Measurements from ENCODE around the gene GTF2A1L. TPM values are rescaled to one million over a fixed set of nuclear protein-coding genes. Genes with fewer than 3 reads are reported as not detected.
A peak's percentile ranks its signal among the peaks of the same experiment; 100 is the strongest.
"Not testable (repeated sequence)": the region's sequence is repeated elsewhere in the genome, so short reads cannot be mapped to it uniquely, and the experiment has no call there.

Gene GTF2A1L
- total RNA-seq, 2 experiments from 2014 or later = not detected

DNA sequence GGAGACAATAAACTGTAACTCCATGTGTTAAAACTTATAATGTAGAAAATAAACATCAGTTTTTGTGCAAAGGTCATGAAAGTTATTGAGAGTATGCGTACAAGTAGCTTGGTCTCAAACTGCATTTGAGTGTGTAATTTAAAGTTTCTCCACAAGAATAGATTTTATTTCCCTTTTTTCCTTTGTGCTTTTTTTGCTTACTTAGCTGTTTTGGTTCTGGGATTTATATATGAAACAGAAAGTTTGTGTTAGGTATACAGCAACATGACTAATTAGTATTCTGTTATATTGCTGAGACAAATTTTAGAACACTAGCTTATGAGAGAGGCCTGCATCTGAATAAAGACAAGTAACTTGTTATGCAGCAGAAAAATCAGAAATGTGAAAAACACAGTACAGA, 67.5 kb downstream of the GTF2A1L start:
- ChIA-PET CTCF (no interaction called here), POLR2A (no interaction called here)
- no peaks in the 10 kb centered on the region for H3K9me3 Mint-ChIP-seq
- H3K36me3 Mint-ChIP-seq = no peaks in the 10 kb centered on the region
- H3K4me3 Mint-ChIP-seq = no peak overlapping the region
- H3K4me1 Mint-ChIP-seq (ENCODE audit: low read depth) = no peaks in the 10 kb centered on the region
- no peak overlapping the region for H3K27ac Mint-ChIP-seq
- no peak for DNase-seq
- intact Hi-C loops (cut with micrococcal nuclease) = no loop called here
- peaks cover 2% of the 10 kb centered on the region for H3K27me3 Mint-ChIP-seq

DNA sequence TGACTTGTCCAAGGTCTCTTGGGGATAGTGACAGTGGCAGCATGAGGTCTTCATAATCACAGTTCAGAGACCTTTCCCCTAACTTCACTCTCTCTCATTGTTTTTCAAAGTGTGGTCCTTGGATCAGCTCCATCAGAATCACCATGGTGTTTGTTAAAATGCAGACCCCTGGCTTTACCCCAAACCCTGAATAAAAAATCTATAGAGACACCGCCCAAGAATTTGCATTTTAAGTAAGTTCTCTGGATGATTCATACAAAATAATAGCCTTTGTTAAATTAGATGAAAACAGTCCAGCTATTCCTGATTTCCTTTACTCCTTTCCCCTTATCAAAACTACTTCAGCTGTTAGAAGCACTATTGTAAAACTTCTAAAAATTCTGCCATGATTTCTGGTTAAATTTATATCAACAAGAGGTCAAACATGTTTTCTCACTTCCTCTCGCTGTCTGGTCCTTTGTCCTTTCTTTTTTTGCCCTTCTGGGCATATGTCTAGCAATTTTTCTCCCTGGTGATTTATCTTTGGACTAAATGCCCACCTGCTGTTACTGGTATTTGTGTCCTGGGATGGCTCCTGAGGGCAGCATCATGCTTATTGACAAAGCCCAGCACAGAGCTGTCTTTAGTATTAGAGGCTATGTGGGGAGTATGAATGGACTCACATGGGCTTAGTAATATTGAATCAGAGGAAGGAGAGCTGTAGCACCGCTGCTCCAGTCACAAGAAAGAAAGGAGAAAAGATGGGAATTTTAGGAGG, 74.5 kb downstream of the GTF2A1L start:
- ChIA-PET POLR2A (no interaction called here), CTCF (no interaction called here)
- no peak overlapping the region for H3K4me3 Mint-ChIP-seq
- no peaks in the 10 kb centered on the region for H3K36me3 Mint-ChIP-seq
- intact Hi-C loops (cut with micrococcal nuclease) = no loop called here
- H3K4me1 Mint-ChIP-seq (ENCODE audit: low read depth) = no peaks in the 10 kb centered on the region
- H3K27ac Mint-ChIP-seq = no peak overlapping the region
- no peaks in the 10 kb centered on the region for H3K9me3 Mint-ChIP-seq
- no peak for DNase-seq
- no peaks in the 10 kb centered on the region for H3K27me3 Mint-ChIP-seq

DNA sequence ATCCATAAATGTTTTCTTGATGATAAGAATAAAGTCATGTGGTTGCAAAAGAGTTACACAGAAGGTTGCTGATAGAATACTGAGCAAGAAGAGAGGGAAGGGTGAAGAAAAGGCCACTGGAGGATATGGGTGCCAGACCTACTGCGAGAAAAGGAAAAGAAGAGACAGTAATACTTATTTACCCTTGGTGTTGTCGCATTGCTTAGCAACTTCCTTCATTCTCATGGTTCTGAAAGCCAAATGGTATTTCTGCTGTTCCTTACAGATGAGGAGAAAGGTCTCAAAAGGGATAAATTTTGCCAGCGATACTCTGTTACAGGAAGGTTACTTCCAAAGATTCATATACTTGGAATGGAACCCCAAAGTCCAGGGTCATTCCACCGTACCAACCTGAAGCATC, 75.4 kb downstream of the GTF2A1L start:
- Mint-ChIP-seq H3K27me3 (no peaks in the 10 kb centered on the region), H3K36me3 (no peaks in the 10 kb centered on the region), H3K27ac (no peak overlapping the region), H3K4me3 (no peak overlapping the region), H3K4me1 (ENCODE audit: low read depth) (no peaks in the 10 kb centered on the region), H3K9me3 (no peaks in the 10 kb centered on the region)
- ChIA-PET CTCF (no interaction called here), POLR2A (no interaction called here)
- intact Hi-C loops (cut with micrococcal nuclease) = no loop called here
- DNase-seq = no peak

GRCh38 chr2:48693645-48694044, 76.0 kb downstream of the GTF2A1L start:
- Mint-ChIP-seq H3K36me3 (no peaks in the 10 kb centered on the region), H3K9me3 (no peaks in the 10 kb centered on the region), H3K27ac (no peak overlapping the region), H3K27me3 (no peaks in the 10 kb centered on the region), H3K4me3 (no peak overlapping the region), H3K4me1 (ENCODE audit: low read depth) (no peaks in the 10 kb centered on the region)
- no peak for DNase-seq
- CTCF ChIA-PET = no interaction called here
- POLR2A ChIA-PET = no interaction called here
- intact Hi-C loops (cut with micrococcal nuclease) = no loop called here

- ChIA-PET POLR2A (no interaction called here), CTCF (no interaction called here)
- H3K27me3 Mint-ChIP-seq = no peaks in the 10 kb centered on the region
- H3K4me3 Mint-ChIP-seq = no peak overlapping the region
- H3K9me3 Mint-ChIP-seq = no peaks in the 10 kb centered on the region
- DNase-seq = no peak
- H3K36me3 Mint-ChIP-seq = no peaks in the 10 kb centered on the region
- intact Hi-C loops (cut with micrococcal nuclease) = no loop called here
- no peak overlapping the region for H3K27ac Mint-ChIP-seq
- H3K4me1 Mint-ChIP-seq (ENCODE audit: low read depth) = no peaks in the 10 kb centered on the region
These were observed 76.5 kb downstream of the GTF2A1L start for GRCh38 chr2:48694149-48694548.

GRCh38 chr2:48695991-48696390, 78.3 kb downstream of the GTF2A1L start:
- intact Hi-C loops (cut with micrococcal nuclease) = no loop called here
- H3K4me1 Mint-ChIP-seq (ENCODE audit: low read depth) = no peaks in the 10 kb centered on the region
- no peaks in the 10 kb centered on the region for H3K36me3 Mint-ChIP-seq
- H3K9me3 Mint-ChIP-seq = no peaks in the 10 kb centered on the region
- no peak for DNase-seq
- CTCF ChIA-PET = no interaction called here
- H3K27me3 Mint-ChIP-seq = no peaks in the 10 kb centered on the region
- POLR2A ChIA-PET = no interaction called here
- H3K4me3 Mint-ChIP-seq = no peak overlapping the region
- no peak overlapping the region for H3K27ac Mint-ChIP-seq

DNA sequence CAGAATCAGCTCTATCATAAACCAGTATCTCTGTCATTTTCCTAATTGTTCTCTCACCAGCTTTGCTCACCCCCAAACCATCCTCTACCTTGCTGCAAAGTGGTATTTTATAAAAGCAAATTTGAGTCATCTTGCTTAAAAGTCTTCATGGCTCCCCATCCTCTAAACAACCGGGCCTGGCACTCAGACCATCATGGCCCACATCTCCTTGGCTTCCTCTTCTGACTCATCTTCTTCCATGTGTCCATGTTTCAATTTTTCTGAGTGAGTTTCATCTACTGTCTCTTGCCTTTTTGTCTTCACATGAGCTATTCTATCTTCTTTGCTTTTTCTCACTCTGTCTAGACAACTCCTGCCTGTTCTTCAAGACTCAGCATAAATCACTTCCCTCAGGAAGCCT, 79.2 kb downstream of the GTF2A1L start:
- CTCF ChIA-PET = no interaction called here
- POLR2A ChIA-PET = no interaction called here
- Mint-ChIP-seq H3K9me3 (no peaks in the 10 kb centered on the region), H3K36me3 (no peaks in the 10 kb centered on the region), H3K27ac (no peak overlapping the region), H3K4me1 (ENCODE audit: low read depth) (no peaks in the 10 kb centered on the region), H3K27me3 (no peaks in the 10 kb centered on the region), H3K4me3 (no peak overlapping the region)
- intact Hi-C loops (cut with micrococcal nuclease) = no loop called here
- no peak for DNase-seq

- Mint-ChIP-seq H3K27ac (no peak overlapping the region), H3K9me3 (peaks cover 2% of the 10 kb centered on the region), H3K4me3 (no peak overlapping the region), H3K36me3 (no peaks in the 10 kb centered on the region), H3K27me3 (no peaks in the 10 kb centered on the region), H3K4me1 (ENCODE audit: low read depth) (no peaks in the 10 kb centered on the region)
- POLR2A ChIA-PET = no interaction called here
- CTCF ChIA-PET = no interaction called here
- no peak for DNase-seq
- intact Hi-C loops (cut with micrococcal nuclease) = no loop called here
These were observed 81.8 kb downstream of the GTF2A1L start for GRCh38 chr2:48699348-48699930.

GRCh38 chr2:48703621-48704020, 86.0 kb downstream of the GTF2A1L start:
- CTCF ChIA-PET; DNase-seq; H3K36me3 Mint-ChIP-seq; H3K4me3 Mint-ChIP-seq; H3K4me1 Mint-ChIP-seq (ENCODE audit: low read depth); H3K27ac Mint-ChIP-seq; POLR2A ChIA-PET; H3K9me3 Mint-ChIP-seq; H3K27me3 Mint-ChIP-seq; intact Hi-C loops (cut with micrococcal nuclease): not testable (repeated sequence)

GRCh38 chr2:48707466-48707865, 89.8 kb downstream of the GTF2A1L start:
- peak; percentile 12 for DNase-seq
- Mint-ChIP-seq H3K27me3 (peaks cover 7% of the 10 kb centered on the region), H3K9me3 (peaks cover 2% of the 10 kb centered on the region), H3K4me3 (no peak overlapping the region), H3K36me3 (no peaks in the 10 kb centered on the region), H3K4me1 (ENCODE audit: low read depth) (no peaks in the 10 kb centered on the region), H3K27ac (no peak overlapping the region)
- intact Hi-C loops (cut with micrococcal nuclease) = no loop called here
- ChIA-PET CTCF (no interaction called here), POLR2A (no interaction called here)

GRCh38 chr2:48709096-48710034, 91.7 kb downstream of the GTF2A1L start:
- Mint-ChIP-seq H3K4me3 (no peak overlapping the region), H3K36me3 (no peaks in the 10 kb centered on the region), H3K27me3 (peaks cover 12% of the 10 kb centered on the region), H3K27ac (no peak overlapping the region), H3K9me3 (no peaks in the 10 kb centered on the region), H3K4me1 (ENCODE audit: low read depth) (no peaks in the 10 kb centered on the region)
- POLR2A ChIA-PET = no interaction called here
- intact Hi-C loops (cut with micrococcal nuclease) = no loop called here
- CTCF ChIA-PET = no interaction called here
- DNase-seq = no peak

DNA sequence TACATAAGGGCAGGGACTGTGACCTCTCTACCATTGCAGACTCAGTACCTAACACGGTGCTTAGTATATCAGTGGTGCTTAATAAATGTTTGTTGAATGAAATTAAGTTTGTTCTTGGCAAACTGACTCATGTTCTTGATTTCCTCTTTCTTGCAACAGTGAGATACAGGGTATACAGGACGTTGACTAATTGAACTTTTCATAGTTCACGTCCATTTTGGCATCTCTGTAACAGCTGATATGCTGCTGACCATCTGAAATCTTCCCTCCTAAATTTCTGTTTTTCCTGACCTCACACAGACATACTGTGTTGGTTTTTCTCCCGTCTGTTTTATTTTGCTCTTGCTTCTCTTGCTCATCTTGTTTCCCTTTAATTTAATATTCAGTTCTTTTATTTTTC, 93.7 kb downstream of the GTF2A1L start:
- Mint-ChIP-seq H3K4me1 (ENCODE audit: low read depth) (no peaks in the 10 kb centered on the region), H3K4me3 (no peak overlapping the region), H3K36me3 (no peaks in the 10 kb centered on the region), H3K9me3 (no peaks in the 10 kb centered on the region), H3K27me3 (peaks cover 13% of the 10 kb centered on the region), H3K27ac (no peak overlapping the region)
- POLR2A ChIA-PET = no interaction called here
- CTCF ChIA-PET = no interaction called here
- no peak for DNase-seq
- intact Hi-C loops (cut with micrococcal nuclease) = no loop called here

- intact Hi-C loops (cut with micrococcal nuclease) = no loop called here
- Mint-ChIP-seq H3K9me3 (no peaks in the 10 kb centered on the region), H3K4me3 (no peak overlapping the region), H3K4me1 (ENCODE audit: low read depth) (no peaks in the 10 kb centered on the region), H3K27ac (no peak overlapping the region), H3K36me3 (no peaks in the 10 kb centered on the region), H3K27me3 (peaks cover 16% of the 10 kb centered on the region)
- ChIA-PET POLR2A (no interaction called here), CTCF (no interaction called here)
- no peak for DNase-seq
These were observed 94.5 kb downstream of the GTF2A1L start for GRCh38 chr2:48712151-48712550.
